GM13977 (cell line): ENCODE data around the gene C19orf85.

Source experiments
- DNase-seq: peaks from one replicate; pipeline ENCODE4 v3.0.0; 2012; ENCODE audit warnings: low spot score
- in situ Hi-C: fragments of 300-500 bp; cut with MboI; formaldehyde crosslinking; loops from one replicate; pipeline ENCODE4 v1.12.0; 2022; ENCODE audit warnings: low sequenced_read_pairs, low pct_unique_long_range_greater_than_20kb, mixed read lengths, inconsistent platforms; ENCODE audit not compliant: unreplicated experiment
- TF ChIP-seq, protein P1 (sequence below): IDR thresholded peaks from 2 replicates; pipeline ENCODE4 v1.5.1; 2012; ENCODE audit warnings: mild to moderate bottlenecking, control low read depth; ENCODE audit not compliant: insufficient read depth; ENCODE audit errors: extremely low read depth, missing control alignments

Gene C19orf85

DNA sequence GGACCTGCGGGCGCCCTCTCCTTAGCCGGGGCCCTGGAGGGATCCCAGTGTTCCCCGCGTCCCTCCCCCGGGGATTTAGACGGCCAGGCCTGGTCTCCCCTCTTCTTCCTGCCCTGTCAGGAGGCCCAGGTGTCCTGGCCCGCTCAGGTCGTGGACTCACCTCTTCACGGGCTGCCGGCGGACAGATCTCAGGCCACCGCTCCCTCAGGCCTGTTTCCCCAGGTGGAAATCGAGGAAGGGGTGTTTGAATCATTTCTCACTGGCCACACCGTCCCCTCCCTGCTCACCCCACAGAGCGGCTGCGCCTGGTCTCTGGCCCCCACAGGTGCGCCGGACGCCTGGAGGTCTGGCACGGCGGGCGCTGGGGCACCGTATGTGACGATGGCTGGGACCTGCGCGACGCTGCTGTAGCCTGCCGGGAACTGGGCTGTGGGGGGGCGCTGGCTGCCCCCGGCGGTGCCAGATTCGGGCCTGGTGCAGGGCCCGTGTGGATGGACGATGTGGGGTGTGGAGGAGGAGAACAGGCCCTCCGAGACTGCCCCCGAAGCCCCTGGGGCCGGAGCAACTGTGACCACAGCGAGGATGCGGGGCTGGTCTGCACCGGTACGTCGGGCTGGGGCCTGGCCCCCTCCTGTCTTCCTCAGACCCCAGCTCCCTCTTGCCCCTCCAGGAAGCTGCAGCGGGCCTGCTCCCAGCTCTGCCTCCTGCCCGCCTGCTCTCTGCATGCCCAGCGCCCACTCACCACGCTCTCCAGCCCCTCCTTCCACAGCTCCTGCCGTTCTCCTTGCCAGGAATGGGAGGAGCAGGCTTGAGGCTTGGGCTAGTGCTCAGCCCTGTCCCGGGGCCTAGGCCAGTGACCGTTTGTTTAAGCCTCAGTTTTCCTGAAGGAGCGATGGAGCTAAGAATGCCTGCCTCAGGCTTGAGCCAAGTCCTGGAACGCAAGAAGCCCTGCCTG, 26.2 kb upstream of the C19orf85 start:
- no peak for DNase-seq
- TF ChIP-seq, protein P1, sequence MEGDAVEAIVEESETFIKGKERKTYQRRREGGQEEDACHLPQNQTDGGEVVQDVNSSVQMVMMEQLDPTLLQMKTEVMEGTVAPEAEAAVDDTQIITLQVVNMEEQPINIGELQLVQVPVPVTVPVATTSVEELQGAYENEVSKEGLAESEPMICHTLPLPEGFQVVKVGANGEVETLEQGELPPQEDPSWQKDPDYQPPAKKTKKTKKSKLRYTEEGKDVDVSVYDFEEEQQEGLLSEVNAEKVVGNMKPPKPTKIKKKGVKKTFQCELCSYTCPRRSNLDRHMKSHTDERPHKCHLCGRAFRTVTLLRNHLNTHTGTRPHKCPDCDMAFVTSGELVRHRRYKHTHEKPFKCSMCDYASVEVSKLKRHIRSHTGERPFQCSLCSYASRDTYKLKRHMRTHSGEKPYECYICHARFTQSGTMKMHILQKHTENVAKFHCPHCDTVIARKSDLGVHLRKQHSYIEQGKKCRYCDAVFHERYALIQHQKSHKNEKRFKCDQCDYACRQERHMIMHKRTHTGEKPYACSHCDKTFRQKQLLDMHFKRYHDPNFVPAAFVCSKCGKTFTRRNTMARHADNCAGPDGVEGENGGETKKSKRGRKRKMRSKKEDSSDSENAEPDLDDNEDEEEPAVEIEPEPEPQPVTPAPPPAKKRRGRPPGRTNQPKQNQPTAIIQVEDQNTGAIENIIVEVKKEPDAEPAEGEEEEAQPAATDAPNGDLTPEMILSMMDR: no peak
- in situ Hi-C loops: no loop called here

DNA sequence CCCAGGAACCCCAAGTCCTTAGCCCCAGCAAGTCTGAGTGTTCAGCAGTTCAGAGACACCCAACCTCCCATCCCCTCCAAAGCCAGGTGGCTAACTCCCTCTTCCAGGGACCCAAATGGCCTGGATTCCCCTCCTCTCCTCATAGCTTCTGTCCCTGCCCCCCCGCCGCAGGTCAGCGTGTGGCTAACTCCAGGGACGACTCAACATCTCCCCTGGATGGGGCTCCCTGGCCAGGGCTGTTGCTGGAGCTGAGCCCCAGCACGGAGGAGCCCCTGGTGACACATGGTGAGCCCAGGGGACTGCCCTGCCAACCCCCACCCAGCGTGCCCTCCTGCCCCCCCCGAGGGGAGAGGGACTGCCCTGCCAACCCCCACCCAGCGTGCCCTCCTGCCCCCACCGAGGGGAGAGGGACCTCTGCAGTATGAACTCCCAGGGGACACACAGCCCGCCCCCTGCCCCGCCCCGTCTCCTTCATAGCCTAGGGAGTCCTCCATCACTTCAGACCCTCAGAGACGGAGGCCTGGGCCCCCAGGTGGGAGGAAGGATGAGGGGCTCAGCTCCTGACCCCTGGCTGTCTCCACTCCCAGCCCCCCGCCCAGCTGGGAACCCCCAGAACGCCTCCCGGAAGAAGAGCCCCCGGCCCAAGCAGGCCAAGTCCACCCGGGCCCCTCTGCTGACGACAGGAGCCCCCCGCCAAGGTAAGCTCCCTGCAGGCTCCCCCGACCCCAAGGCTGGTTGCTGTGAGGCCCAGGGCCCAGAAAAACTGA, 25.3 kb upstream of the C19orf85 start:
- no peak for DNase-seq
- TF ChIP-seq, protein P1: no peak
- in situ Hi-C loops: no loop called here

DNA sequence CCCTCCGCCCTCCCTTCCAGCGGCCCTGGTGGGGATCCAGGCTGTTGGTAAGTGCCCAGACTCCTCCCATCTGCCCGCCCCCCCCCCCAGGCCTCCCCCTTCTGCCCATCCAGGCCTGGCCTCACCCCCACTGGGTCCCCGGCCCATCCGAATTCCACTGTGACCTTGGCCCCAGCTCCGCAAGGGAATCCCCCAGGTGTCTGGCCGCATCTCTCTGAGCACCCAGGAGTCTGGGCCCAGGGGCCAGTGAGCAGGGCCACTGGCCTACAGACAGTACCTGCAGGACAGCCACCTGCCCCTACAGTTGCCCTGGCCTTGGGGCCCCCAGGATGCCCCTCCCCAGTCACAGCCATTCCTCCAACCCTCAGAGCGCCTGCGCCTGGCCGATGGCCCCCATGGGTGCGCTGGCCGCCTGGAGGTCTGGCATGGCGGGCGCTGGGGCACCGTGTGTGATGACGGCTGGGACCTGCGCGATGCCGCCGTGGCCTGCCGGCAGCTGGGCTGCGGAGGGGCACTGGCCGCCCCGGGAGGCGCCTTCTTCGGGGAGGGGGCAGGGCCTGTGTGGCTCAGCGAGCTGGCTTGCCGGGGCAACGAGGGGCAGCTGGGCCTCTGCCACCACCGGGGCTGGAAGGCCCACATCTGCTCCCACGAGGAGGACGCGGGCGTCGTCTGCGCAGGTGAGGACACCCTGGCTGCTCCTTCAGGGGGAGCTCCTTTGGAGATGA, 24.6 kb upstream of the C19orf85 start:
- TF ChIP-seq, protein P1: no peak
- no peak for DNase-seq
- in situ Hi-C loops: no loop called here

DNA sequence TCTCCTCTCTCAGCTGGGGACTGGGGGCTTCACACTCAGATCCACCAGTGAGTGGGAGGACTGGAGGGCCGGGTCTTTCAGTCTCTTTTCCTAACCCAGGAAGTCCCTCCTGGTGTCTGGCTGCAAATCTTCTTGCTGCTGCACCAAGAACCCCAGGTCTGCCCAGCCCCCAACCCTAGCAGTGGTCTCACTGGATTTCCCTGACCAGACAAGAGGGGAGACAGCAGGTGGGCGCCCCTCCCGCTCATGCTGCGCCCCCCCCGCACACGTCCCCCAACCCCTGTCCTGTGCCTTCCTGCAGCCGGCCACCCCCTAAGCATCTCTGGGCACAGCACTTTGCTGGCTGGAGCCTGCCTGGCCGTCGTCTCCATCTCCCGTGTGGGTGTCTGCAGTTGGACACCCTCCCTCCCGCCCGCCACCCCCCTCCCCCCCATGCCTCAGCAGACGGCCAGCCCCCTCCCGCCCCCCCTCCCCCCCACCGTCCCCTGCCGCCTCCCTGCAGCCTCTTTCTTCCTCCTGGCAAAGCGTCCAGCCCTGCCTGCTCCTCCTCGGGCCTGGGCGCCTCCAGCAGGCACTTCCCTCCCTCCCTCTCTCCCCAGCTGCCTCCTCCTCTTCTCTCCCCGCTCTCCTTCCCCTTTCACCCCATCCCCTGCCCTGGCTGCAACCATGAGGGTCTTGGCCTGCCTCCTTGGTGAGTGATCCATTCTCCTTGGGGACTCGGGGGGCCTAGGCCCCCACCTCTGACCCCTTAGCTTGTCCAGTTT, 23.6 kb upstream of the C19orf85 start, which contains the start of gene SSC5D:
SSC5D (plus strand) TSS at position 513 of the 764 bp plus-strand sequence; CDS start at position 667, 154 bp downstream.
- no peak for DNase-seq
- TF ChIP-seq, protein P1: no peak
- in situ Hi-C loops: no loop called here

DNA sequence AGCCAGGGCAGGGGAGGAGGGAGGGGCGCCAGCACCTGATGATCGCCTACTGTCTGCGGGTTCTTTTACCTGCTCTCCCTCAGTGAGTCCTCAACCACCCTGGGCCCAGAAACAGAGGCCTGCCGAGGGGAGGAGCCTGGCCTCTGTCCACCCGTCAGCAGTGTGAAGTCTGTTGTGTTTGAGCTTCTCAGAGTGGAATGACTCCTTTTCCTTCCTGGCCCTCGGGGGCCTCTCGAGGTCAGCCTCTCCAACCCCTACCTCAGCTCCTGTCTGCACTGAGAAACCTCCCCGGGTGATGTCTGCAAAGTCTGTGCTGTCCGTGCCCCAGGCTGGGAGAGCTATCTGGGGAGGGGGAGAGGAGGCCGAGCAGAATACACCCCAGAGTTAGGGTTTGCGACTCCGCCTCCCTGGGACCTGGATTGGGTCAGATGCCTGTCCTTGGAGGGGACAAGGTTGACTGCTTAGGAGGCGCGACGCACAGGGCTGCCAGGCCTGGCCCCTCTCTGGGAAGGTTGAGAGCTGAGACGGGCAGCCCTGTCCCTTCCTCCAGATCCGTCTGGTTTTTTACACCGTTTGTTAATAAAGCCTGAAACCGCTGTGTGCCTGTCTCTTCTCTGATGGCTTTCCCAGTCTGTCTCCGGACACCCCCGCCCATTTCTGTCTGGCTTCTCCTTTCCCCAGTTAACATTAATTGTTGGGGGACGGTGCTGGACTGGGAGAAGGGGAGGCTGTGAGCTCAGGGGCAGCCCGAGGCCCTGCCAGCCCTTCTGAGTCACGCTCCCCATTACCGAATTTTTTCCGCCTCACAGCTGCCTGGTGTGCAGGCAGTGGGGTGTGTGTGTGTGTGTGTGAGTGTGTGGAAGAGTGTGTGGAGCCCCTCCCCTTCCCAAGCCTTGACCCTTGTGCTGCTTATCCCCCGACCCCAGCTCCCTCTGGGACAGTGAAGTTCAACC, 22.7 kb upstream of the C19orf85 start:
- no peak for DNase-seq
- TF ChIP-seq, protein P1: no peak
- in situ Hi-C loops: no loop called here
